HG02623 (cell line): ENCODE results near the gene ULBP3.
"Not testable (repeated sequence)": the region's sequence is repeated elsewhere in the genome, so short reads cannot be mapped to it uniquely, and the experiment has no call there.

Experiments
- ATAC-seq: cut with Tn5 transposase; IDR thresholded peaks from one replicate; pipeline ENCODE4 v1.9.1; 2021; ENCODE audit warnings: moderate library complexity; ENCODE audit not compliant: unreplicated experiment

The ULBP3 gene

DNA sequence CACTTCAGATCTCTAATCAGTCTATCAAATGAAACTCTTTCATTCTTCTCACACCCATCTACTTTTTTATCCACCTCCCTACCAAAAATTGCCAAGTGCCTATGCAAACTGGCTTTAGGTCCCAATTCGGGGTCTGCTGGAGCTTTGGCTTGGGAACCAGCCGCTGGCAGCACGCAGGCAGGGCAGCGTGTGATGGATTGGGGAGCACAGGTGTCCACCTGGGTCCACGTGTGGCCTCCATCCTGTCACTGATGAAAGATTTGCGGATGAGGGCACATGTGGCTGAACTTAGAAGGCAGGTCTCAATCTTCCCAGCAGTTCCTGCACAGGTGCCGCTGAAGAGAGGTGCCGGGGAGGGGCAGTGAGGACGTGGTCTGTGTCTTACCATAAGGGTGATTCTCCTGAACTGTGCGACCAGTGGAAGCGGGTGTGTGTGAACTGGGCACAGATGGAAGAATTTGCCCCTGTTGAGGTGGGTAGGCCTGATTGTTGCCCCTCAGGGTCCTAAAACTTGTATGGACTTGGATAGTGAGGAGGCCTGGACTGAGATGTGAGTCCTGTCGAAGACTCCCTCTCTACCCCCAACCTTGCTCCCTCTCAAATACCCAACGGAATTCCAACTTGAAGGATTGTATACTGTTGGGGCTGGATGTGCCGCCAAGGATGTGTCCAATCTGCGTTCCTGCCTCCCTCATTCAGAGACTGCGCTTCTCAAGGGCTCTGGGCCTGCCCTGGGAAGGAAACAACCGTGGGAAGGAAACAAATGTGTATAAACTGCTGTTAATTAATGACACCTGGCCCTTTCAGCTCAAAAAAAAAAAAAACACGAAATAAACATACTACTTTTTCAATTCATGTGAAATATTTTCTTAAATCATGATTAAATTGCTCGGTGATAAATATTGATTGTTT is 25.2 kb downstream of the ULBP3 start:
- no peak for ATAC-seq

DNA sequence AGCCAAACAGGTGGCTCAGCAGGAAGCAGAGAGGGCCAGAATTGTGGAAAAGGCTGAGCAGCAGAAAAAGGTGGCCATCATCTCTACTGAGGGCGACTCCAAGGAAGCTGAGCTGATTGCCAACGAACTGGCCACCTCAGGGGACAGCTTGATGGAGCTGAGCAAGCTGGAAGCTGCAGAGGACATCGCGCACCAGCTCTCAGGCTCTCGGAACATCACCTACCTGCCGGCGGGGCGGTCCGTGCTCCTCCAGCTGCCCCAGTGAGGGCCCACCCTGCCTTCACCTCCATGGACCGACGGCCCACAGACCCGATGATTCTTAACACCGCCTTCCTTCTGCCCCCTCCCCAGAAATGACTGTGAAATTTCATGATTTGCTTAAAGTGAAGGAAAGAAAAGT is 25.8 kb downstream of the ULBP3 start:
- ATAC-seq = no peak

DNA sequence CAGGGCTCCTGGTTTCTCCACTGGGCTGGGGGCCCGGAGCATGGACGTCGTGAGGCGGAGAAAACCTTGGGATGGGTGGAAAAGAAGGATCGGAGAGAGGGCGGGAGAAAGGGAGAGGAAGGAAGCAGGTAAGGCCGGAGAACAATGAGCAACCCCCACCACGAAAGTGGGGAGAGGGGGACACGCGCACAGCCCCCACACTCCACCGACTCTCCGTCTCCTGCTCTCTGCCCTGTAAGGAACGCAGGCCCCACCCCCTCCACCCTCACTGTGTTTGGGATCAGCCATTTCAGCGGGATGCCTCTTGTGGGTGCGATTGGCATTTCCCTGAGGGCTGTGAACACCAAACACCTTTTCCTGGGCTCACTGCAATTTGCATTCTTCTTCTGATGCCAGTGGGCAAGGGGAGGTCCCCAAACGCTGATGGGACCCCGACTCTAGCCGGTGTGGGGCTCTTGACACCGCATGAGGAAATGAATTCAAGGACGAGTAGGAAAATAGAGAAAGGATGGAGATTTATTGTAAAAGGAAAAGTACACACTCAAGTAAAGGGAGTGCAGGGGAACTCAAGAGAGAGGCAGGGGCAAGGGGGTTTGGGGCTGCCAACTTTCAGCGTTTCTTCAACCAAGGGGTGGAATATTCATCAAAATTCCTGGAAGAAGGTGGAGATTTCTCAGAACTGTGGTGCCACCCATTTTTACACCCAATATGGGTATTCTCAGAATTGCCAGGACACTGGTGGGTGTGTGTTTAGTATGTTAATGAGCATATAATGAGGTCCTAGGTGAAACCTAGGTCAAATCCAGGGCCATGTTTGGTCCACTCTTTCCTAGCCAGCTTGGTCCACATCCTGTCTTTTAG is 30.5 kb downstream of the ULBP3 start:
- no peak for ATAC-seq

DNA sequence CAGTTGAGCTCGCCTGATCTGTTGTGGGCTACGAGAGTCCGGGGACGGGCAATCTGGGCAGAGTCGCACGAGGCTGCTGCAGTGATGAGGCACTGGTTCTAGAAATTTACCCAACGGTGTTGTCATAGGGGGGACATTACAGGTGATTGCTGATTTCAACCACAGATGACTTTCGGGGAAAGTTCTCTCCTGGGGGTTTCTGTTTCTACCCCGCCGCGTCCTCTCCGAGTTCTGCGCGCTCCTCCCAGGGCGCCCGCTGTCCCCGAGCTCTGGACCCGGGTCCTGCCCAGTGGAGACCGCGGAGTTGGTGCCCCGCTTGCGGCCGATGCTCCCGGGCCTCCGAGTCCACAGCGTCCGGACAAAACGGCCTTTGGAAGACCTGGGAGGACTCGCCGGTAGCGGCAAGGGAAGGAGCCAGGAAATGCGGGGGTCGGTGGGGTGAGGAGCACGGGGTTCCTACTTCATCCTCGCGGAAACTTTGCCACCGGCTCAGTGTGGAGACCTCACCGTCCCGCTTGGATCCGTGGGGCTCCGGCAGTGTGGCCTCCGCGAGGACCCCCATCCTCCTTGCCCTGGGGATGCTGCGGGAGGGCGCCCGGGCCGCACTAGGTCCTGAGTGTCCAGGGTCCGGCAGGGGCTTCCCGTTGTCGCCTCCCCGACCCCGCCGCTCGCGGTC is 31.3 kb downstream of the ULBP3 start:
- ATAC-seq = no peak

DNA sequence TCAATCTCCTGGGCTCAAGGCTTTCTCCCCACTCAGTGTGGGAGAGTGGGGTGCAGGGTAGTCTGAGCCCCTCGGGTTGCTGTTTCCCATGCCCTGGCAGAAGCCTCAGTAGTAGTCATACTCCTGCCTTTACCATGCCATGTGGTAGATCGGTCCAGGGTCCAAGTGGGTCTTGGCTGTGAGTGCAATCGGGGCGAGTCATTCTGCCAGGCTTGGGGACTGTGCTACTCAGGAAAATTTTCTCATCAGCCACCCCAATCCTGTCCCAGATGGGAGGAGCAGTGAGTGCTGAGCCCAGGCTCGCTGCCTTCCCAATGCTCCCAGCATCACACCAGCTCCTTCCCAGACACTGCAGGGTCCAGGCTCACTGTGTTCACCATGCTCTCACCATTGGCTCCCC is 32.8 kb downstream of the ULBP3 start:
- no peak for ATAC-seq

DNA sequence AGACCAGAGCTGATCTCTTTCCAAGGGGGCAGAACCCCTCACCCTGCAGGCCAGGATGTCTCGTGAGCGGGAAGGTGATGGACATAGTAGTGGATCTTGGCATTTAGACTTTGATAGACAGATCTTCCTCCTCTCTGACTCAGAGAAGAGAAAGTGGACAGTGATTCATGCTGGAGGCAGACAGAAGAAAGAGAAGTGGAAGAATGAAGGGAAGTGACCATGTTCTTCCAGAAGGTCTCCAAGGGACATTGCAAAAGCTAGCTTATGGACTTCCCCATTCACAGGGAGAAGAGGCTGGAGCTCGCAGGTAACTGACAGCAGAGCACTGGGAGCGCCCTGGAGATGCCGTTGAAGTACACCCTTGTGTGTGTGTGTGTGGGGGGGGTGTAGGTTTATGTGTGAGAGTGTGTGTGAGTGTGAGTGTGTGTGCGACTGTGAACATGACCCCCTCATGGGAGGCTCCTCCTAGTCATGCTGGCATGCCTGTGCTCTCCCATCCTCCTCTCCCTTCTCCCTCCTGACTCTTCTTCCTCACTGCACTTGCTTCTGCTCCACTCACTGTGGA is 35.6 kb downstream of the ULBP3 start:
- ATAC-seq = no peak

DNA sequence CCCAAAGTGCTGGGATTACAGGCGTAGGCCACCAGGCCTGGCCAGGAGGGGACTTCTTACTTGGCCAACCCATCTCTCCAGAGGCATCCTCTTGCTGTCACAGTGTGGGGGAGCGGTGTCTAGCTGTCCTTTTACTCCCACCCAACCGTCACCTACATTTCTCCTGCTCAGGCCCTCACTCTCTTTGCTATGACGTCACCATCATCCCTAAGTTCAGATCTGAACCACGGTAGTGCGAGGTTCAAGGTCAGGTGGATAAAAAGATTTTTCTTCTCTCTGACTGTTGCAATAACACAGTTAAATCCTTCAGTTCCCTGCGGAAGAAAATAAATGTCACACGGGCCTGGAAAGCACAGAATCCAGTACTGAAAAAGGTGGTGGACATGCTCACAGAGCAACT is 36.3 kb downstream of the ULBP3 start:
- ATAC-seq = no peak

DNA sequence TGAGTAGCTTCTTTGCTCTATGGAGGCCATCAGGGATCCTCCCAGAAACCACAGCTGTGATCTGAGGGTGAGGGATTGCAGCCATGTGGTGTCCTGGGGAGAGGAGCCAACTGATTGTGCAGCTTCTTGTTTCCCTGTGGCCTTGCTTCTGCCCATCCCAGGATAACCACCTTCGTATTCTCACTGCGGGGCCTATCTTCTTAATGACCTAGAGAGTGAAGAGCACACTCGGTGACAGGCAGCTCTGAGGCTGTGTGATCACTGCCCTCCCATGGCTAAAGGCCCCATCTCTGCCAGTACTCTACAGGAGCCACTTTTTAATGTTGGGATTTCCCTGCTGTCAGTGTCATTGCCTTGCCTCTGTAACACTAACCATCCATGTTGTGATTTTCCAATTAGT is 38.3 kb downstream of the ULBP3 start:
- ATAC-seq = no peak

DNA sequence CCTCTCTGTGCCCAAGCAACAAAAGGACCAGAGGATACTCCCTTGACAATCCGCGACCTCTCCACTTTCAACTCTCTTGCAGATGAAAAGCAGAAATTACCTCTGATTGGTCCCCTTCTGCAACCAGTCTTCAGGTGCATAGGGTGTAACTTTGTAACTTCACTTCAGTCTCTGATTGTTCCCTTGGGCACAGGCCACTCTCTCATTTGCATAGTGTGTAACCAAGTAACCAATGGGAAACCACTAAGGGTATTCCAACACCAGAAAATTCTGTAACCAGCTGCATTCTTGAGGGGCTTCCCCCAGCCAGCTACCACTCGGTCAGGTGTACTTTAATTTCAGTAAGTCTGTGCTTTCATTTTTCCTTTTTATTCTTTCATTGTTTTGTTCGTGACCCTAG is 39.2 kb downstream of the ULBP3 start:
- ATAC-seq = no peak

DNA sequence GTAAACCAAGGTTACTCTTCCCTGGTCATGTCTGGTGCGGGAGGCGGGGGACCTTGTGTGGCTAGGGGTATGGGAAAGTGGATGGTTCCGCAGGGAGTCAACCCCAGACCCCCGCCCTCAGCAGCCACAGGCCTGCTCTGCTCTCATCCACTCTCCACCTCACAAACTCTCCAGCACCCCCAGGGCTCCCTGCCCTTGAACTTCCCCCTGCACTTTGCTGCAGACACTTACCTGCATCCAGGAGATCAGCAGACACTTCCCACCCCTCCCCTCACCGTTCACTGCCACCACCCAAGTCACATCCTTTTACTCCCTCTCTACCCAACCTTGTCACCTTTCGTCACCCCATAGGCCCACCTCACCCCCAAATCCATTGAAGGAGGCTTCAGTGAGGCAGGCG is 39.6 kb downstream of the ULBP3 start:
- ATAC-seq = no peak

DNA sequence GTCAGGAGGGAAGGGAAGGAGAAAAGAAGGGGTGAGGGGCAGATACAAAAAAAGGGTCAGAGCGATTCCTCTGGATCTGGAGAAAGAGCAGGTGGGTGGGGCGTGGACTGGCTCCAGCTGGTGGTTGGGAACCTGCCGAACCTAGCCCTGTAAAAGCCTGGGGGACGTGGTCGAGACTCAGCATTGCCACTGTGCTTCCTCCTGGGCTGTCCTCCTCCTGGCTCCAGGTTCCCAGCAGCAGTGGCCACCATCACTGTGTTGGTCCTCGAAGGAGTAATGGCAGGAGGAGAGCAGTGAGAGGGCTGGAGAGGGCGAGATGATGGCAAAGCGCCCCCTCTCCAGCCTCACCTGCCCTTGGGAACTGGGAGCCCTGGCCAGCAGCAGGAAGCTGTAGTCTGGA is 40.1 kb downstream of the ULBP3 start:
- no peak for ATAC-seq

DNA sequence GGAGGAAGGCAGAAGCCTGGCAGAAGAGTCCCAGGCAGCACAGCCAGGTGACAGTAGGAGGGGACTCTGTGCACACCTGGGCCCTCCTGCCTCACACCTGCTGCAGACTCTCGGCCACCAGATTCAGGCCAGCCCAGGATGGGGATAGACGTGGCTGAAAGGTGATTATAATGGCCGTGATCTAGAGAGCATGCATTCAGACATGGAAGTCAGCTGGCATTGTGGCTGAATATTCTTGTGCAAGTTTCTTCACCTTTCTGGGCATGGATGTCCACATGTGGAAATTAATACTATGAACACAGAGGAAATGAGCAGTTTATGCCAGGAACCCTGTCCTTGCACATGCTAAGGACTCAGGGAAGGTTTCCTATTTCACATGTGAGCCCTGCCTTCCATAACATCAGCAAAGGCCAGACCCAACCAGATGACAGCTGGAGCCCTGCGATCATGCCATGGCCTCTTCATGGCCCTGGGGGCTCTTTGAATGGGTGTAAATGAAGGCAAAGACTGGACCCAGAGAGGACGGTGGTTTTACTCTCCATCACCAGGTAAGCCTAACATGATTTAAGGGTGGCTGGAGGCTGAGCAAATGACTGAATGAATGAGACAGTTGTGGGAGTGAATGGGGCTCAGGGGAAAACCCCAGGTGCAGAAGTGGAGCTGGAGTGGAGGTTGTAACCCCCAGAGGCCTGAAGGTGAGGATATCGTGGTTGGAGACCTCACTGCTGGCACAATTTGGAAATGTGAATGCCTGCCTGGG is 40.9 kb downstream of the ULBP3 start:
- ATAC-seq = no peak

DNA sequence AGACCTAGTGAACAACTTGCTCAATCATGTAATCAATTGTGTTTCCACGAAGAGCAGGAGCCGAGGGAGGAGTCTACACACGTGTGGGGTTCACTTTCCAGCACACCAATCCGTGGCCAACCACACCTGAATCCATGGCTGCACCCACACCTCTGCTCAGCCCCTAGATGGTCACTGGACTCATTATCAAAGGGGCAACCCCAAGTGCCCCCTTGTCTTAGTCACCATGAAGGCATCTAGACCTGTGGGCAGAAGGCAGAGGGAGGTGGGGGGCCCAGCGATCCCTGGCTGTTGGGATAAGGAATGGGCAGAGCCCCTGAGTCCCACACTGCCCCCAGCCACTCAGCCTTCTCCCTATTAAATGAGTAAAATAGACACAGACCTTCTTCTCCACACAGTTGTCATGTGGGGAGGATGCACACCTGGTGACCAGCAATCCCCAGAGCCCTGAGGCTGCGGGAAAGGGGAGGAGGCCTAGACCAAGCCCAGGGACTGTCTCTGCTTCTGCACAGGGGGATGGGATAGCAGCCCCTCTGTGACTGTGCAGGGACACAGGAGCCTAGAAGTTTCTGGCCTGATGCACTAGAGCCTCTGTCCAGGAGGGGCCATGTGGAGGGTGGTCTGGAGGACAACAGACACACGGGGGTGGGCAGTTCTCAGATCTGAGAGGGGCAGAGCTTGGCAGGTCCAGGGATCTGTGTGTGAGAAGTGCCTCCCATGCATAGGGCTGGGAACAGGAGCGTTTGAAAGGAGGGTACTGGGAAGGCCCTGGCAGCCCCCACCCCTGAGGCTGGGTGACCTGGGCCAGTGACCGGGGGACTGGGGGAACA is 41.7 kb downstream of the ULBP3 start:
- no peak for ATAC-seq

DNA sequence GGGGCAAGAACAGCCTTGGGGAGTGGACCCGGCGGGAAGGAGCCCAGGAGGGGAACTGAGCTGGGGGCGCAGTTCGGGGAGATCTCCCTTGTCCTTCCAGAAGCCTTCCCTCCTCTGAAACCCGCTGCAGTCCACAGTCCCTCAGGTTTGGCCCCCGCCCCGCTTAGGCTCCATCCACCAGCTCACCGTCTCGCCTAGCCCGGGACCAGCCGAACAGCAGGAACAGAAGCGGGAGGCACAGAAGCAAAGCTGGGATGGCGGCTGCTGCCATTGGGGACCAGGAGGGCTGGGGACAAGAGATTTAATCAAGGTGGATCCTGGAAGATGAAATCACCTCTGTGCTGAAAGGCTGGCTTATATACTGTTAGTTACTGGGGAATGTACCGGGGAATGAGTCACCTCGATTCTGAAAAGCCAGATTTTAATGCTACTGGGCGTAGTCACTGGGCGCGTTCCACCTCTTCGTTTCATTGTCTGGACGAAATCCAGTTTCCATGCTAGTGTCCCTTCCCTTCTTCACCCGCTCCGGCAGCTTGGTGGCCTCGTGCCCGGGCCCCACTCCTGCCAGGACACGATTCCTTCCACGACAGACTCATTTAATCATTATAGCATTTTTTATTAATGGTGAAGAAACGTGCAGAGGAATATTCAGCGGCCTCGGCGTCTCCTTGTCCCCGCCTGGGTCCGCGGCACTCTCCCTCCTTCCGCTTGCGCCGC is 43.6 kb downstream of the ULBP3 start, which contains the start of gene RAET1L:
TSS of gene RAET1L (minus strand) at position 332 of the 717 bp plus-strand sequence. CDS start at position 271, 61 bp downstream.
- ATAC-seq = no peak

DNA sequence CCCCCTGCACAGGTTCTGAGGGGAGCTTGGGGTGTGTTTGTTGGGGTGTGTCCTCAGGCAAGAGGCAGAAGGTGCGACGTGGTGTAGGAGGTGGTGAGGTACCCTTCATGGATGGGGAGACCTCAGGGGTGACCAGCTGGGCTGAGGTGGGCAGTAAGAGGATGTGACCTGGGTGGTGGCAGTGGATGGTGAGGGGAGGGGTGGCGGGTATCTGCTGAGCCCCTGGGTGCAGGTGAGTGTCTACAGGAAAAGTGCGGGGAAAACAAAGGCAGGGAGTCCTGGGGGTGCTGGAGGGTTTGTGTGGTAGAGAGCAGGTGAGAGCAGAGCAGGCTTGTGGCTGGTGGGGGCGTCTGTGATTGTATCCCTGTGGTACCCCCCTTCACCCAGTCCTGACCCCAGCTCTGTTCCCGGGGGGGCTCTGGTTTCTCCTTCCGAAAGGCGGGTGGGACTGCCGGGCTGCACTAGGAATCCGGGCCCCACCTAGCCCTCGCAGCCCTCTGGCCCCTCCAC is 44.2 kb downstream of the ULBP3 start:
- no peak for ATAC-seq

DNA sequence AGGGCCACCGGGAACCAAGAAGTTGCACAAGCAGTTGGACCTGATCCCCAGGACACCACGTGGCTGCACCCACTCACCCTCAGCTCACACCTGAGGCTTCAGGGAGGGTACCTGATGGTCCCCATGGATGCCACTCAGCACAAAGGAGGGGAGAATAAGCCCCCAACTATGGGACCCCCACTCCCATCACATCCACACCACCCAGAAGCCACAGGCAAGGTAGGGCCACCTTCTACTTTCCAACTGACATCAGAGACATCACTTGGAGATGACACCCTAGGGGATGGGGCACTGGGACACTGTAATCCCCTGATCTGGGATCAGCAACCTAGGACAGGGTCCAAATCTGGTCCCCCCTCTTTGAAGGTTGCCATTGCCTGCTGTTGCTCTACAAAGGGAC is 44.9 kb downstream of the ULBP3 start:
- ATAC-seq = not testable (repeated sequence)

DNA sequence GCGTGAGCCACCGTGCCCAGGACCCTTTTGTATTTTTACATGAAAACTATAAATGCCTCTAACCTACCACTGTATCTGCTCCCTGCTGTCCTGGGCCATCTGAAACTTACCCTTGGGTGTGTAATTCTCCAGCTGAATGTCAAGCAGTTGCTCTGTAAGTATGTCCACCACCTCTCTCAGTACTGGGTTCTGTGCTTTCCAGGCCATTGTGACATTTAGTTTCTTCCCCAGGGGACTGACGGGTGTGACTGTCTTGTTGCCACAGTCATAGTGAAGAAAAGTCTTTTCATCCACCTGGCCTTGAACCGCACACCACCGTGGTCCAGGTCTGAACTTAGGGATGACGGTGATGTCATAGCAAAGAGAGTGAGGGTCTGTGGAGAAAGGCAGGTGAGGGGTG is 47.1 kb downstream of the ULBP3 start:
- not testable (repeated sequence) for ATAC-seq

DNA sequence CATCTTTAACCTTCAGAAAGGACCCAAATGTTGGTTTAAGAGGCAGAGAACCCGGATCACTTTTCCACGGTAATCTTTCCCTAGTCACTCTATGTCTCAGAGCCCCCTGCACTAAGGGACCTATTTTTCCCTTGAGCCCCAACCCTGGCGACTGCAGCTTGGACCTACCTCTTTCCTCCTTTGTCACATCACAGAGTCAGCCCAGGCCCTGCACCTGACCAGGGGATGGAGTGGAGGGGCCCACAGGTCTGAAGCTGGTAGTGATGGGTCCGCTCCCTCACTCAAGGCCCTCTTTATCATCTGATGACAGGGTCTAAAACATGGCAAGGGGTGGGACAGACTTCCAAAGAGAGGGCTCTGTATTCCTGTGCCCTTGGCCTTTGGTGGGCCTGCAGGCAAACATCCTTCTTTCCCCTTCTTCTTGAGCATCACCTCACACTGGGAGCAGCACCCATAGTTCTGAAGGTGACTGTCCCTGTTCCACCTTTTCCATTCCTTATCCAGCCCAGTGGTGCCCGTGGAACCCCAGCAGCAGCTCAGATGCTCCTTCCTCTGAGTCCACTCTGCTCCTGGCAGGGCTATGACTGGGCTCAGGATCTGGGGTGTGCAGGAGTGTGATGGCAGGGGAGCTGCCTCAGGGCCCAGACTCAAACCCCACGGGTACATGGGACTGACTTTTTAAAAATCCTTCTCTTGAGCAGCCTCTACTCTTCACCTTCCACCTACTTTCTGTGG is 49.9 kb downstream of the ULBP3 start:
- no peak for ATAC-seq
